TTC549 (cell line): ENCODE measurements around the gene PZP.
"Not testable (repeated sequence)": the region's sequence is repeated elsewhere in the genome, so short reads cannot be mapped to it uniquely, and the experiment has no call there.

Experiments
- FAIRE-seq: peaks from 2 replicates; lab custom pipeline; 2012; peaks lifted over from hg19 to GRCh38; lab: Jason Lieb, UNC

Gene PZP

DNA sequence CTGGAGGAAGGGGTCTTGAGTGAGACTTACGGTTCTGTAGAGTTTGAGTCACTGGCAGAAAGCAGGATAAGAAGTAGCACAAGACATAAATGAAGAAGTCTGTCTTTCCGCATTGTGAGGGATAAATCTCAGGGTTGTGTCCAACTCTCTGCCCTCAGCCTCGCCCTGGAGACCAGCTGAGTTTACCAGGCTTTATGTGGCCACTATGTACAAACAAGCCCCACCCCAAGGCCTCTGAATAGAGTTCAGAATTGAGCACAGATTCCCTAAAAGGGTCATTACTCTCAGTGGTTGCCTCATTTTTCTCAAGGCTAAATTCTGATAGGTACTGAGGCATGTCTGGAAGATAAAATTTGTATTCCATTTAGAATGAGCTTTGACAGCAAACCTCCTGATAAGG, at the start of gene PZP:
Gene PZP, minus strand, starts transcription at position 167 of the 400 bp plus-strand sequence. Its CDS starts 54 bp downstream, at position 113.
- FAIRE-seq: no peak

DNA sequence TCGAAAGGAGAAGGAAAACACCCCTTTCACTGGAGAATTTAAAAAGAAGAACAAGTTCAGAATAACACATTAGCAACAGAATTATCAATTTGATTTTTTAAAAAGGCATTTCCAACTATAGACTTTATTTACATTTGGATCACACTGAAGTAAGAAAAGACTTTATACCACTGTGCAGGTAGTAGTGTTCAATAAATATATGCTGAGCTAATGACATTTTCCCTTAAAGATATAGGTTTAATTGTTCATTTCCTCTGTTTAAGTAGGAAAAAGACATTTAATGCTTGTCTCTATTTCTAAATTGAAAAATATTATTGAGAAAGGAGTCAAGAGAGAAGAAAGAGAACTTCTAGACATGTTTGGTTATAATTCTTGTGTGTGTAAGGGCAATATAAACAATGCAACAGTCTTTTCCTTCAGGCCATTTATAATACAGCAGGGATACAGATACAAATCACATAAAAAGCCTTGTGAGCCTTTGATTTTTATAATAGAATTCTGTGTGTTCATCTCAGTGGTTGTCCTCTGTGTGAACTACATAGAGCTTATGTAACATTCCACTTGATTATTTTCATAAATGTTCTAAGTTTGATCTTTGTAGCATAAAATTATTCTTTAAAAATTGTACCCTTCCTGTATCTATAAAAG, 48.7 kb upstream of the PZP start:
- FAIRE-seq: no peak

DNA sequence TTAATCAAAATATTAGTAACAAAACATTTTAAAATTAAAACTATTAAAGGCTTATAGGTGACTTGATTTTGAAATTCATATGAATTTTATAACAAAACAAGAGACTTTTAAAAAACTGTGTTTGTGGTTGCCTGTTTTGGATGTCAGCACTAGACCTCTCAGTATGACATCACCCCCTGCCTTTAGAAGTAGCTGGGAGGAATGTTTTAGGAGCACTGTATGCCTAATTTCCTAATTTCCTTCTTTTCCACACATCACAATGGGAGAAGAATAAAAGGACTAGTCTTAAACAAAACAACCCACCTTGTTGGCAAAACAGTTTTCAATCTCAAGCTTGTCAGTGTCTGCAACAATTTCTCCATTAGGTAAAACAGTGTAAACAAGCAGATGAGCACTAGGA, 48.1 kb upstream of the PZP start:
- FAIRE-seq: no peak

DNA sequence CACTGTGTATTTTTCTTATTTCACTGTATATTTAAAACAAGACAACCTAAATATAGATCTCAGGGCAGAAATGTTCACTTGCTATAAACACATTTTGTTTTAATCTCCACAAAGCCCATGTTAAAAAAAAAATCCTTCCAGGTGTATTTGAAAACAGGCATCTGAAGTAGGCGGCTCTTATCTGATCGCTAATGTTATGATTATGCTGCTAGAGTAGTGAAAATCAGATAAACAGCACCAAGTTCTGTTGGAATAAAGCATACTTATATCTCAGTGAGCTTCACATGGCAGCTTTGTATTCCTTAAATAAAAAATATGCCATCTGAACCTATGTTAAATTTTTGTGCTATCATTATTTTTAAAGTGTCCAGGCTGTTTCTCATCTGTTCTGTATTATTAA, 47.6 kb upstream of the PZP start:
- no peak for FAIRE-seq

DNA sequence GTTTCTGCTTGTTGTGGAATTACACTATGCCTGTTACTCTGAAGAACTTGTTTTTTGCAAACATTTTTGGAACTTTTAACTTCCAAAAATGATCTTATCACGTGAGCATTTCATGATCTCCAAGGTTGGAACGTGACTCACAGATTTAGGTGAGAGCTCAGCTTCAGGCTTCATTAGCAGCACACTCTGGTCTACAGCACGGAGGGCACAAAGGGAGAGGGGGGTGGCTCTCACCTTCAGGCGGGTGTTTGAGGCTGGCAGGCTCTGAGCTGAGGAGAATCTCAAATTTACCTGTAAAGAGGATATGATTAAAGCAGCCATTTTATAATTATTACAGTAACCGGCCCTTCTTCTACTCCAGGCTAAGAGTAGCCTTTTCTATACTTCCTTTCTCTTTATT, 45.3 kb upstream of the PZP start:
- no peak for FAIRE-seq

DNA sequence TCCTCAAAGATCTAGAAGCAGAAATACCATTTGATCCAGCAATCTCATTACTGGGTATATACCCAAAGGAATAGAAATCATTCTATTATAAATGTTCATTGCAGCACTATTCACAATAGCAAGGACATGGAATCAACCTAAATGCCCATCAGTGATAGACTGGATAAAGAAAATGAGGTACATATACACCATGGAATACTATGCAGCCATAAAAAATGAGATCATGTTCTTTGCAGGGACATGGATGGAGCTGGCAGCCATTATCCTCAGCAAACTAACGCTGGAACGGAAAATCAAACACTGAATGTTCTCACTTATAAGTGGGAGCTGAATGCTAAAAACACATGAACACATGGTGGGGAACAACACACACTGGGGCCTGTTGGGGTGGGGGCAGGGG, 44.6 kb upstream of the PZP start:
- FAIRE-seq: not testable (repeated sequence)

DNA sequence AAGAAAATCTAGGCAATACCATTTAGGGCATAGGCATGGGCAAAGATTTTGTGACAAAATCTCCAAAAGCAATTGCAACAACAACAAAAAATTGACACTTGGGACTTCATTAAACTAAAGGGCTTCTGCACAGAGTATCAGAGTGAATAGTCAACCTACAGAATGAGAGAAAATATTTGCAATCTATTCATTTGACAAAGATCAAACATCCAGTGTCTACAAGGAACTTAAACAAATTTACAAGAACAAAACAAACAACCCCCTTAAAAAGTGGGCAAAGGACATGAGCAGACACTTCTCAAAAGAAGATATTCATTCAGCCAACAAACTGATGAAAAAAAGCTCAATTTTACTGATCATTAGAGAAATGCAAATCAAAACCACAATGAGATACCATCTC, 44.1 kb upstream of the PZP start:
- FAIRE-seq: no peak

DNA sequence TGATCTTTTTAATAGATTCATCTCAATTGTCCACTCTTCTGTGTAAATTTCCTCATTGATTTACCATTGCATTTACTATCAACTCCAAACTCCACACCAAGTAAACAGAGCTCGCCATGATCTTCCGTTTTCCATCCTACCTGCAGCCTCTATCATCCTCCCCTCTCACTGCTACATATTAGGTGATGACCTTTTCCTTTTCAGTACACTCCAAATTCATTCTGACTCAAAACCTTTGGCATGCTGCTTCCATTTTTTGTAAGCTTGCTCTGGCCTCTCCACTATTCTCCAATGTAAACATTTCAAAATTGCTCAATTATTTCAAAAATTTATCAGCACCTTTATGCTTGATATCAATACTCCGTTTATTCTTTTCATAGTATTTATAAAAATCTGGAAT, 40.2 kb upstream of the PZP start:
- no peak for FAIRE-seq

DNA sequence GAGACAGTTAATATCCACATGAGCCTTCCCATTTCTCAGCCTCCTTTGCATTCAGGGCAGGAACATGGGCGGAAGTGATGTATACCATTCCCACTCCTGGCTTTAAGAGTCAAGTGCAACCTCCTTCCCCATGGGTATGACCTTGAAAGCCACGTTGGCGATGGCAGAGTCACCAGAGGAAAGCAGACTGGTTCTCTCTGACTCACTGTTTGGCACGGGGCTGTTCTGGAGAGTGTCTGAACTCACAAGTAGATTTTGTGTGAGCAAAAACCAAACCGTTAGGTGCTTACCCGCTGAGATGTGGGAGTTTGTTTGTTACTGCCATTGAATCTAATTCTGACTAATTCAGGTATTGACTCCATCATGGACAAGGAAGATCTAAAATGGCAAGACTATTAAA, 36.7 kb upstream of the PZP start:
- no peak for FAIRE-seq

DNA sequence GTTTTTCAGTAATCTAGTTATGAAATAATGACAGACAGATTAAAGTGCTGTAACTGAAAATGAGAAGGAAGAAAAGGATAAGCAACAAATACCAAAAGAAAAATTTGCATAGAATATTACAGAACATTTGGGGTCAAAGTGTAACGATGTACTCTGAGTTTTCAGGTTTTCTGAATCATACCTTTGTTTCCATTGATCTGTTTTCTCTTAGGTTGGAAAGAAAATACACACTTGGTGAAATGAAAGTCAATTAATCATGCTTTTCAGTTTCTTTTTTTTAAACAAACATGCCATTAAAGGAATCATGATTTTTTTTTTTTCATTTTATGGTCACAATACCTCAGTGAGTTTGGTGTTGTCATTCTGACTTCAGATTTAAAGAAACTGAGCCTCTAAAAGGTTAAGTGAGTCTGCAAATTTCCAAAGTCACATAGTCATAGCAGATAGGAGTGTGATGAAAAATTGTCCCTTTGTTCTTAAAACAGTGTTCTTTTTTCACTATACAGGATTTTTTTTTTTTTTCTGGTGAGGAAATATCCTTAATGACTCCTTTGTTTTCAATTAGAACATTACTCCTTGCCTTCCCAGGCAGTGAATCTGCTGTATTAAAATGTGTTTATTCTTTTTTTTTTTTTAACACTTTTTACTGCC, 35.9 kb upstream of the PZP start:
- no peak for FAIRE-seq

DNA sequence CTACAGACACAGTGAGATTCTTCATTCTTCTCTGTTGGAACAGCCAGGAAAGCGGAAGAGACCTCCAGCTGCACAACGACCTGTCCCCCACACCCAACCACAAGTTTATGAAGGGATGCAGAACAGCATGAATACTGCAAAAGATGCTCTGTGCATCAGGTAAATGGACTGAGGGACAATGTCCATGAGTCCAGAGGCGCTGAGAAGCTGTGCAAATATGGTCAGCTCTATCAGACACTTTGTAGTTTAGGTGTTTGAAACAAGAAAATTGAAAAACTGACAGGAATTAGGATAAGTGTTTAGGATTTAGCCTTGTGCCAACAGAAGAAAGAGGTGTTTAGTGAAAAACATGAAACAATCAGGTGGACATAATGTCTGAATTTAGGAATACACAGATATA, 33.1 kb upstream of the PZP start:
- no peak for FAIRE-seq

DNA sequence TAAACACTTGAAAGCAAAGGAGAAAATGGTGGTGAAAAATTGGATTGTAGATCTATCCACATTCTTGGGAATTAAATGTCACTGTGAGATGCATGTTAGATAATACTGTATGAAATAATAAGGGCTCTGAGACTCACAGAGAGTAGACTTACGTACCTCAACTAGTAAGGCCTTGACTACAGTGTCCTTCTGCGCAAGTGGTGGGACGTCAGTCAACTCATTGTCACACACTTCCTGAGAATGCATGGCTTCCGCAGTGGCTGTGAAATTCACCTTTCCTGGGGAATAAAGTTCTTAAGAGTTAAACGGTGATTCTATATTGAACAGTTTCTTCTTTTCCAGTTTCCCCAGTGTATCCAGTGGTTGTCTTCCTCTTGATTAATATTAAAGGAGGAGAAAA, 32.6 kb upstream of the PZP start:
- FAIRE-seq: no peak

DNA sequence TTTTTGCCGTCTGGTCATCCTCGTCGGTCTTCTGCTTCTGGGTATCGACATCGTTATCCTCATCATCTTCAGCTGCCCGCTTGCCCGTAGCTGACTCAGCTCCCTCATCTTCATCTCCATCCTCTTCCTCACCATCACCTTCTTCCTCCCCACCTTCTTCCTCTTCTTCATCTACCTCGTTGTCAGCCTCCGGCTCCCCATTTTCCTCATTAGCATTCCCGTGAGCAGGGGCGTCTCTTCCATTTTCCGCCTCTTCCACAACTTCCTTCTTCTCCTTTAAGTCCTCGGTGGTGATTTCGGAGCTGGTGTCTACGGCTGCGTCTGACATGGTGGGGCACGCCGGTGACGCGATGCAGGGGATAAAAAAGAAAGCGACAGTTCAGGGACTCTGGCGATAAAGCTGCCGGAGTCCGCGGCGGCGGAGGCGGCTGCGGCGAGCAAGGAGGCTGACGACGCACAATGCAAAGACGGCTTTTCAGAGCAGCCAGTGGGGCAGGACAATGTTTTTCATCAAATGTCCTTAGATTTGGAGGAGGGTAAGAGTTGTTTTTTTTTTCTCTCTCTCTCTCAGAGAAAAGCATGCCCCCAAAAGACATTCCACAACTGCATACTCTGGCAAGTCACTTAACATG, 31.9 kb upstream of the PZP start:
- not testable (repeated sequence) for FAIRE-seq

DNA sequence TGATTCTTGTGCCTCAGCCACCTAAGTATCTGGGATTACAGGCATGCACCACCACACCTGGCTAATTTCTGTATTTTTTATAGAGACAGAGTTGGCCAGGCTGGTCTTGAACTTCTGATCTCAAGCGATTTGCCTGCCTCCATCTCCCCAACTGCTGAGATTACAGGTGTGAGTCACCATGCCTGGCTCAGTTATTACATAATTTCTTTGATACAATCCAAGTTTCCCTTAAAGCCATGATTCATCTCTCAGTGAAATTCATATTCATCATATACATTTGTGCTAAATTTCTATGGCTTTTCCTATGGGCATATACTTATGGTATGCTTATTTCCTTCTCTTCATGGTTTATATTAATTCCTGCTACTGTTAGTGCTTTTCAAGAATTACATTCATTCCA, 29.1 kb upstream of the PZP start:
- FAIRE-seq: no peak

DNA sequence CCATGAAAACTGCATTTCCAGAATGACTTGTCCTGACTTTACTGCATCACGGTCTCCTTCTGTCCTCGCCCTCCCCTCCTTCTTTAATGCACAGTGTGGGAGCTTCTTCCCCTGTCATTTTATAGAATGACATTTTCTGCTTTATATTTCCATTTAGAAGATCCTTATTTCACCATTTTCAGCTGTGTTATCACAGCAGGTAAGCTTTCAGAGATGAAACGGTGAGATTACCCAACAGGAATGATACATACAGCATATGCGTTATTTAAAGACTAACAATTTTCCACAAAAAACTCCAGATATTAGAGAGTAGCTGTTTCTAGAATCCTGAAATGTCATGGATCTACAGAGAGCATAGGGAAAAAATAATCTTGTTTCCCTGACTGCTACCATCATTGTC, 27.3 kb upstream of the PZP start:
- no peak for FAIRE-seq

DNA sequence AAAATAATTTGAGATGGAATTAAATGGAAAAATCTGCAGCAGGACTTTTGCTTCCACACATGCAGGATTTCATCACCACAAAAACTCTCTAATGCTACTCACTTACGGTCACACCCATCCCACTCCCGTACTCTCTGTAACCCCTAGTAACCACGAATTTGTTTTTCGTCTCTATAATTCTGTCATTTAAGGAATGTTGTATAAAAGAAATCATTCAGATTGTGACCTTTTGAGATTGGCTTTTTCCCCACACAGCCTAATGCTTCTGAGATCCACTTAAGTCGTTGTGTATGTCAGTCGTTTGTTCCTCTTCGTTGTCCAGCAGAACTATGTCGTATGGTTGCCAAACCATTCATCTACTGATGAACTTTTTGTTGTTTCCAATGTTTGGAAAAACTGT, 19.8 kb upstream of the PZP start:
- no peak for FAIRE-seq

DNA sequence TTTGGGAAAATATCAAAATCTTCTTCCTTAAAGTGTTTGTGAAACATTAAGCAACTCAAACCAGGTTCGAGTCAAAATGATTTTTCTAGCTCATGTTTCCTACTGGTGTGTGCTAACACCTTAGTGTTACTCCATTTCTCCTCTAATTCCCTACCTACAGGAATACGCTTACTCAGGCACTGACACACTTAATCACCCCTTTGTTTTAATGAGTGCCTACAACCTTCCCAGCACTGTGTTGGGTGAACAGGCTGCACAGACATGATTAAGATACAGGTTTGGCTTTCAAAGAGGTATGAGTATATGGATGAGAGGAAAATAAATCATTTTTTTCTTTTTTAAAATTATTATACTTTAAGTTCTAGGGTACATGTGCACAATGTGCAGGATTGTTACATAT, 15.6 kb upstream of the PZP start:
- no peak for FAIRE-seq

DNA sequence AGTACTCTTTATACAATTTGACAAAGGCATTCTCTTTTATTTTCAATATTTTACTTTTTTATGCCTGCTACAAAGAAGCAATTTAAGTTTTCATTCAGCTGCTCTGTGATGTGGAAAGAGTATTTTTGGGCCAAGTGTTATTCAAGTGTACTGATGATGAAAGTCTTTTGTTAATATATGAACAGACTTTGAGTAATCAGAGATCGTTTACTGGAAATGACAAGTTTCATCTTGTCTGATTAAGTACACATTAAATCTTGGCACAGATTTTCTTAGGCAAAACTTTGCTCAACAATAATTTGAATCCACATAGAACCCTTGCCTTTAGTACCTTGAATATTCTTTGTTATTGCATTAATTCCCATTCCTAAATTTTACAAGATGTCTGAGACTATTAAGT, 13.3 kb upstream of the PZP start:
- no peak for FAIRE-seq

DNA sequence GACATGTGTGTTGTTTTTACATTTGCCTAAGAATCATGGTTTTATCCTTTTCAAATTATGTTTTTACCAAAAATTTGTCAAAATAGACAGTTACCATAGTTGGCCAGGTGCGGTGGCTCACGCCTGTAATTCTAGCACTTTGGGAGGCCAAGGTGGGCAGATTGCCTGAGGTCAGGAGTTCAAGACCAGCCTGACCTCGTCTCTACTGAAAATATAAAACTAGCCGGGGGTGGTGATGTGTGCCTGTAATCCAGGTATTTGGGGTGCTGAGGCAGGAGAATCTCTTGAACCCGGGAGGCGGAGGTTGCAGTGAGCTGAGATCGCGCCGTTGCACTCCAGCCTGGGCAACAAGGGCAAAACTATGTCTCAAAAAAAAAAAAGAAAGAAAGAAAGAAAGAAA, 12.8 kb upstream of the PZP start:
- FAIRE-seq: not testable (repeated sequence)

DNA sequence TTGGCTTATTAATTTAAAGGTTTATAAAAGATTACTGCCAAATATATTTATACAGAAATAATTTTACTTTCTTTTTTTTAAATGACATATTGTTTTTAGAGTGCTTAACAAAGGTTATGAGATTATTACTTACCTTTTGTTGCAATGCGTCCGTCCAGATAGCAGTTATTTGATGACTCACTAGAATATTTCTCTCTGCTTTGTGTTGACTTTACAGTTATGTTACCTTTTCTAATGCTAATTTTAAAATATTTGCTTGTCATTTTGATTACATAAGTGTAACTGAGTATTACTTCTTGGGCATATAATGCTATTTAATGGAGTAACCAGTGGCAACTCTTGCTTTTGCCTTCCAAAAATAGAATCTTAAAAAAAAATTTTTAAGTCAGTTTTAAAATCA, 6.3 kb upstream of the PZP start:
- FAIRE-seq: no peak

DNA sequence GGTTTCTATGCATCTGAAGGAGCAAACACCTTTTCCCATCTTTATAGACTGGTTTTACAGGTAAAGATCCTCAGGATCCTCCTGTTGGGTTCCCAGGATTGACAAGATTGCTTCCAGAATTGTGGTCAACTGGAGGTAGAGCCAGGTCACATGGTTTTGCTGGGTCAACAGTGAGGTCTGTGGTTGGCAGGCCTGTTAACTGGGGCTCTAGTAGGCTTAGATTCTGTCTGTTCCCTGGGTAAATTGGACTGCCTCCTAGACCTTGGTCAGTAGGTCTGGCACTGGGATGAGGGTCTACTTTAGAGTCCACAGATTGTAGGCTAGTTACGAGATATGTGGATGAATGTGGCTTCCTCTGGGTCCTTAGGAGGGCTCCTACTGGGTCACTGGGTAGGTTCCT, 3.5 kb upstream of the PZP start:
- FAIRE-seq: no peak

DNA sequence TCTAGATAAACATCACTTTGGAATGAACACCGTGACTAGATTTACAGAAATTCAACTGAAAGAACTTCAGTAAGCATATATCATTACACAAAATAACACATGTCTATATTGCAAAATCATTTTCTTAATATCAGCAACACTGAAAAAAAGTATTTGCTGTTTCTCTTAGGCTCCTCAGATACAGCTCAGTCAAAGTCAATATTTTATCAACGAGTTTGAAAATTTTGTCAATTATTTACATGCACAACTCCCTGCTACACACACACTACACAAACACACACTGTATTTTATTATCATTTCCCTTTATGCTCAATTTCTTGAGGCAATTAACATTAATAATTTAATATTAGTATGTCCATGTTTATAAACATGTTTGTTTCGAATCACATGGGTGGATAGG, 3.8 kb downstream of the PZP start:
- FAIRE-seq: no peak

DNA sequence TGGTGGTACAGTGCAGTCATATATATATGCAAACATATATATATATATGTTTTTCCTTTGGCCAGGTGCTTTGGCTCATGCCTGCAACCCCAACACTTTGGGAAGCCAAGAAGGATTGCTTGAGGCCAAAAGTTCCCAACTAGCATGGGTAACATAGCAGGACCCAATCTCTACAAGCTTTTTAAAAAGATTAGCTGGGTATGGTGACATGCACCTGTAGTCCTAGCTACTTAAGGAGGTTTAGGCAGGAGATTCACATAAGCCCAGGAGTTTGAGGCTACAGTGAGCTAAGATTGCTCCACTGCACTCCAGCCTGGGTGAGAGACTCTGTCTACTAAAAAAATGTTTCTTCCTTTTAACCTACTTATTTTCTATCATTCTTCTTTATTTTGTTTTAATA, 10.2 kb downstream of the PZP start:
- FAIRE-seq: no peak

DNA sequence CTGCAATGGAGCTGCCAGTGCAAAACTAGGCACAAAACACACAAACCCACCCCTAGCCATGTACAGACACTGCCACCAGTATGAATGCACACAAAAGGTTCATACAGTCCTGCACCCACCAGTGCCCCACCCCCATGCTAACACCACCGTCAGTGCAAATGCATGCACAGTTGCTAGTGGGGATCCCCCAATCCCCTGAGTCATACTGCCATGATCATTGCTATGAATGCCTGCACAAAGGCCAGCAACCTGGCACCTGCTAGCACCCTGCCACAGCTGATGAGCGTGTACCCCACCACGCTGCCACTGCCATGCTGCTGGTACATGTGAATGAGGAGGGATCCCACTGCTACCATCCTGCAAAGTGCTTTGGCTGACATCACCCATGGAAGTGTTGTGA, 23.9 kb downstream of the PZP start:
- no peak for FAIRE-seq
